BJ (cell line): ENCODE data around the gene NUDCD3. TPM values are rescaled to one million over a fixed set of nuclear protein-coding genes. Genes with fewer than 3 reads are reported as not detected.

Experiments
- CTCF ChIA-PET: fragments of 350-600 bp; formaldehyde crosslinking; extraction: SDS; loops from one replicate; lab custom pipeline; 2021; ENCODE audit warnings: antibody characterized with exemption, inconsistent platforms; lab: Yijun Ruan, JAX
- POLR2A ChIA-PET: fragments of 300-600 bp; sonication (Branson Sonifier 250); formaldehyde crosslinking; extraction: SDS; loops from one replicate; lab custom pipeline; 2021; ENCODE audit warnings: antibody characterized with exemption; lab: Charles Lee
- DNase-seq: peaks from one replicate; pipeline ENCODE4 v3.0.0-alpha.2; 2011; ENCODE audit warnings: low read depth
- H3K27me3 ChIP-seq: 2 replicates; pipeline ENCODE4 v1.6.0; 2011; ENCODE audit warnings: low read length; ENCODE audit not compliant: control insufficient read depth, insufficient read depth
- H3K36me3 ChIP-seq: 2 replicates; pipeline ENCODE4 v1.5.1; 2011; ENCODE audit warnings: low read length; ENCODE audit not compliant: control insufficient read depth, insufficient read depth
- H3K4me3 ChIP-seq: 2 replicates; pipeline ENCODE4 v1.5.1; 2011; ENCODE audit warnings: low read depth, mild to moderate bottlenecking, control low read depth, low read length
- CTCF ChIP-seq: IDR thresholded peaks from 2 replicates; pipeline ENCODE4 v1.5.1; 2011; ENCODE audit warnings: low read depth, mild to moderate bottlenecking, control low read depth, inconsistent platforms, low read length, moderate library complexity; ENCODE audit not compliant: insufficient read depth
- polyA plus RNA-seq: library from polyadenylated mRNA; depleted of rRNA; stranded (reverse); fragments of >200 nt; gene quantifications from 2 replicates; pipeline ENCODE4 v1.2.3, GENCODE V29; 2011

The NUDCD3 gene
- polyA plus RNA-seq, 1 experiment = 82.8 TPM

- Histone ChIP-seq H3K4me3 (no peak overlapping the region), H3K36me3 (peaks cover 3% of the 10 kb centered on the region; the same call in 1 of the 2 replicates), H3K27me3 (no peaks in the 10 kb centered on the region)
- no peak for TF ChIP-seq CTCF
- DNase-seq = no peak
- CTCF ChIA-PET = interaction anchor here (0.6 to 2.0 kb wide), 4 partner anchors 14 to 31 kb away, joined by 3 to 7 read pairs (median 4); no protein-coding TSS in a partner anchor
- POLR2A ChIA-PET = no interaction called here
Measured at GRCh38 chr7:44448922-44449583, 41.4 kb downstream of the NUDCD3 start.

DNA sequence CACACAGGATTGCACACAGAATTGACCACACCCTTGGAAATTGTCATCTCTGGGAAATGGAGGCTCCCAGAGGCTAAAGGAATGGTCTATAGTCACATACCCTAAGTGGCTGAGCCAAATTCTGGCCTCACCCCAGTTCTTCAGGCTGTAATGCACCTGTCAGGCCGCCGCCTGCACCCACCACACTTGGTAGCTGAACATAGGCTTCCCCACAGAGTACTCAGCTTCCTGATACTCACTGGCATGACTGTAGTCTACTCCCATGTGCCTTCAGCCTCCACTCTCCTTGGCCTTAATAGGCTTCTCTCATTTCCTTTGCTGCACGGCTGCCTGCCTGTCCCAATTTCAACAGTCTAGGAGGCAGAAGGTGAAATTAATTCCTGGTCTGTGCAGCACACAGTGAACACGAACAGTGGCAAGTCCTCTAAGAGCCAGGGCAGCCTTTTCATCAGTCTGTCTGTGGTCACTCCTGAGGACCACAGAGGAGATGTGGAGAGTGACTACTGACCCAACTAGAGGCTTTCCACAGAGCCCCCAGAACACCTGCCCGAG, 42.5 kb downstream of the NUDCD3 start:
- no peak for DNase-seq
- Histone ChIP-seq H3K27me3 (no peaks in the 10 kb centered on the region), H3K4me3 (no peak overlapping the region), H3K36me3 (peaks cover 3% of the 10 kb centered on the region; the same call in 1 of the 2 replicates)
- CTCF ChIA-PET = interaction anchor here (0.9 to 2.0 kb wide), 3 partner anchors 15 to 30 kb away, joined by 3 to 7 read pairs (median 5); no protein-coding TSS in a partner anchor
- POLR2A ChIA-PET = no interaction called here
- no peak for TF ChIP-seq CTCF

- CTCF ChIA-PET = interaction anchor here (1.0 kb wide), 1 partner anchor 16 kb away, joined by 3 read pairs; no protein-coding TSS in a partner anchor
- Histone ChIP-seq H3K36me3 (0 out of 2 replicates have a peak, but pooled peaks cover 1% of the 10 kb centered on the region), H3K27me3 (no peaks in the 10 kb centered on the region), H3K4me3 (no peak overlapping the region)
- DNase-seq = no peak
- TF ChIP-seq CTCF = no peak
- POLR2A ChIA-PET = no interaction called here
Measured at GRCh38 chr7:44445986-44446671, 44.3 kb downstream of the NUDCD3 start.

DNA sequence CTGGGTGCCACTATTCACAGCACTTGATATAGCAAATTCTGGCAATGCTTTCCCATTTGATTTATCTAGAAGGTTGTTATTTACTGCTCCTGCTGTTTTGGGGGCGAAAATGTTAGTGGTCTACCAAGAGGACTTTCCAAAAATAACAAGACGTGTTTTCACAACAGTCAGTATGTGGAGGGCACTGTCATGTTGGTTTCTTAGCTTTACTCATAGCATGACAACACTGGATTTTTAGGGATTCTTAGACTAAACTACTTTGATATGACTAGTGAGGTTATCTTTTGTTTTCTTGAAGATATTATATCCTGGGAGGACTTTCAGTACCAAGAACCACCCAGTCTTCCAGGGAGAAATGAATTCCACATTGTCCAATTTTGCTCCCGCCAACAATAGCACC, 49.4 kb downstream of the NUDCD3 start:
- POLR2A ChIA-PET = no interaction called here
- Histone ChIP-seq H3K4me3 (no peak overlapping the region), H3K36me3 (0 out of 2 replicates have a peak, but pooled peaks cover 1% of the 10 kb centered on the region), H3K27me3 (no peaks in the 10 kb centered on the region)
- DNase-seq = no peak
- CTCF ChIA-PET = no interaction called here
- no peak for TF ChIP-seq CTCF

DNA sequence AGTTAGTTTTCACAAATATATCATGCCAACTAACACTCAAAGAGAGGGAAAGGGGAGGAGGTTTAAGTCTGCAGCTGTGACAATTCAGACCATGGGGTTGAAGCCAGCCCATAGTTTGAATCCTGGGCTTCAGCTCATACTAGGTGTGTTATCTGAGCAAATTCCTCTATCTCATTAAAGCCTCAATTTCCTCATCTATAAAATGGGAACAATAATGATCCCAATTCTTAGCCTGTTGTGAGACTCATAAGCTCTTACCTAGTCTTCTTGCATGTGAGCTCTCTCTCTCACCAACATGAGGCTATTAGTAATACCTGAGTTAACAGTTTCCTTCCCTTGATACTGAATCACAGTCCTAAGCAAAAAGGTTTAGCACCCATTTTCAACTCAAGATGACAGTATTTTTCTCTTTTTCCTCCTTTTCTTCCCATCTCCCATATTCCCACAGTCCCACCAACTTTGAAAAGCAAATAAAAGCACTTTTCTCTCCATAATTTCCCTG, 49.8 kb downstream of the NUDCD3 start:
- Histone ChIP-seq H3K27me3 (no peaks in the 10 kb centered on the region), H3K4me3 (no peak overlapping the region), H3K36me3 (0 out of 2 replicates have a peak, but pooled peaks cover 1% of the 10 kb centered on the region)
- CTCF ChIA-PET = no interaction called here
- no peak for DNase-seq
- TF ChIP-seq CTCF = no peak
- POLR2A ChIA-PET = no interaction called here
